WTC11 (cell line): ENCODE results near the gene STARD8. TPM values are rescaled to one million over a fixed set of nuclear protein-coding genes. Genes with fewer than 3 reads are reported as not detected.

Source experiments
- ATAC-seq: fragments of 200-7000 bp; cut with Tn5 transposase; 2 replicates; pipeline ENCODE4 v1.10.0; 2021; ENCODE audit warnings: mild to moderate bottlenecking, moderate library complexity
- CTCF ChIA-PET: fragments of 300-600 bp; sonication (Branson Sonifier 250); formaldehyde crosslinking; loops from one replicate; lab custom pipeline; 2021; ENCODE audit warnings: antibody characterized with exemption; lab: Charles Lee
- POLR2A ChIA-PET: fragments of 350-600 bp; sonication (Branson Sonifier 250); formaldehyde crosslinking; loops from one replicate; lab custom pipeline; 2021; ENCODE audit warnings: antibody characterized with exemption; lab: Charles Lee
- DNase-seq: peaks from one replicate; pipeline ENCODE4 v3.0.0; 2021; ENCODE audit warnings: low spot score
- H3K27ac Mint-ChIP-seq: 2 replicates; pipeline ENCODE4 v1.8.0; 2021; ENCODE audit warnings: mixed read lengths
- H3K27me3 Mint-ChIP-seq: 2 replicates; pipeline ENCODE4 v1.8.0; 2021; ENCODE audit warnings: low read depth, mild to moderate bottlenecking, moderate library complexity, mixed read lengths
- H3K36me3 Mint-ChIP-seq: 2 replicates; pipeline ENCODE4 v1.8.0; 2021; ENCODE audit warnings: mixed read lengths
- H3K4me1 Mint-ChIP-seq: 2 replicates; pipeline ENCODE4 v1.8.0; 2022; ENCODE audit warnings: mixed read lengths
- H3K4me3 Mint-ChIP-seq: 2 replicates; pipeline ENCODE4 v1.8.0; 2021; ENCODE audit warnings: mild to moderate bottlenecking, moderate library complexity, mixed read lengths
- H3K9me3 Mint-ChIP-seq: 2 replicates; pipeline ENCODE4 v1.8.0; 2021; ENCODE audit warnings: mixed read lengths
- ATF1 ChIP-seq: sonication (generic); formaldehyde crosslinking; IDR thresholded peaks from 2 replicates; pipeline ENCODE4 v1.8.1; 2023; ENCODE audit warnings: mild to moderate bottlenecking, moderate library complexity, missing genetic modification reagents
- ATF6 ChIP-seq: sonication (generic); formaldehyde crosslinking; IDR thresholded peaks from 2 replicates; pipeline ENCODE4 v1.8.1; 2023; ENCODE audit warnings: mild to moderate bottlenecking, missing genetic modification reagents
- CREB1 ChIP-seq: sonication (generic); formaldehyde crosslinking; IDR thresholded peaks from 2 replicates; pipeline ENCODE4 v1.8.0; 2023; ENCODE audit warnings: mild to moderate bottlenecking, missing genetic modification reagents
- E2F1 ChIP-seq: sonication (generic); formaldehyde crosslinking; IDR thresholded peaks from 2 replicates; pipeline ENCODE4 v1.8.0; 2022; ENCODE audit warnings: mild to moderate bottlenecking, missing genetic modification reagents
- E2F5 ChIP-seq: sonication (generic); formaldehyde crosslinking; IDR thresholded peaks from 2 replicates; pipeline ENCODE4 v1.8.1; 2022; ENCODE audit warnings: mild to moderate bottlenecking, moderate library complexity, missing genetic modification reagents
- EMX1 ChIP-seq: fragments of 250-450 bp; sonication (Bioruptor Pico); IDR thresholded peaks from 2 replicates; pipeline ENCODE4 v1.8.0; 2021; ENCODE audit warnings: mild to moderate bottlenecking
- FOXJ3 ChIP-seq: sonication (generic); formaldehyde crosslinking; IDR thresholded peaks from 2 replicates; pipeline ENCODE4 v1.9.0; 2021; ENCODE audit warnings: missing genetic modification reagents, mild to moderate bottlenecking, borderline replicate concordance
- HMGA2 ChIP-seq: fragments of 250-450 bp; sonication (Bioruptor Pico); IDR thresholded peaks from 2 replicates; pipeline ENCODE4 v1.4.0; 2021; ENCODE audit warnings: mild to moderate bottlenecking, moderate library complexity
- JAZF1 ChIP-seq: fragments of 250-450 bp; sonication (Bioruptor Pico); IDR thresholded peaks from 2 replicates; pipeline ENCODE4 v1.9.0; 2021; ENCODE audit warnings: moderate library complexity, mild to moderate bottlenecking, inconsistent platforms
- JUN ChIP-seq: sonication (generic); formaldehyde crosslinking; IDR thresholded peaks from 2 replicates; pipeline ENCODE4 v1.8.0; 2023; ENCODE audit warnings: mild to moderate bottlenecking, missing genetic modification reagents
- NR1H2 ChIP-seq: sonication (generic); formaldehyde crosslinking; IDR thresholded peaks from 2 replicates; pipeline ENCODE4 v1.9.0; 2021; ENCODE audit warnings: mild to moderate bottlenecking, moderate library complexity, missing genetic modification reagents
- NR3C1 ChIP-seq: sonication (generic); formaldehyde crosslinking; conservative IDR thresholded peaks from 2 replicates; pipeline ENCODE4 v1.8.1; 2023; ENCODE audit warnings: low read depth, mild to moderate bottlenecking, missing genetic modification reagents
- TP53 ChIP-seq: sonication (generic); formaldehyde crosslinking; IDR thresholded peaks from 2 replicates; pipeline ENCODE4 v1.8.1; 2023; ENCODE audit warnings: mild to moderate bottlenecking, missing genetic modification reagents
- ZMAT4 ChIP-seq: fragments of 250-450 bp; sonication (Bioruptor Pico); IDR thresholded peaks from 2 replicates; pipeline ENCODE4 v1.9.0; 2021; ENCODE audit warnings: mild to moderate bottlenecking
- ZNF121 ChIP-seq: sonication (generic); formaldehyde crosslinking; IDR thresholded peaks from 2 replicates; pipeline ENCODE4 v1.8.0; 2023; ENCODE audit warnings: missing genetic modification reagents
- ZNF232 ChIP-seq: sonication (generic); formaldehyde crosslinking; IDR thresholded peaks from 2 replicates; pipeline ENCODE4 v1.8.0; 2022; ENCODE audit warnings: mild to moderate bottlenecking, missing genetic modification reagents
- ZNF317 ChIP-seq: sonication (generic); formaldehyde crosslinking; IDR thresholded peaks from 2 replicates; pipeline ENCODE4 v1.8.1; 2023; ENCODE audit warnings: low read depth, mild to moderate bottlenecking, moderate library complexity, missing genetic modification reagents, borderline replicate concordance
- ZNF512 ChIP-seq: sonication (generic); formaldehyde crosslinking; IDR thresholded peaks from 2 replicates; pipeline ENCODE4 v1.8.1; 2022; ENCODE audit warnings: missing genetic modification reagents, borderline replicate concordance
- ZSCAN18 ChIP-seq: fragments of 250-450 bp; sonication (Bioruptor Pico); IDR thresholded peaks from 2 replicates; pipeline ENCODE4 v2.1.2; 2022; ENCODE audit warnings: mild to moderate bottlenecking, moderate library complexity
- total RNA-seq: library from RNA; stranded (reverse); gene quantifications from 3 replicates; pipeline ENCODE4 v1.2.3, GENCODE V29; 2021

STARD8 gene
- total RNA-seq, 1 experiment from 2014 or later, result 8.5 TPM

- no peak overlapping the region for H3K4me3 Mint-ChIP-seq
- ATAC-seq (peak; percentile 85), DNase-seq (peak; percentile 30)
- TF ChIP-seq ZMAT4 (CRISPR knock-in tag) (no peak), TP53 (no peak), NR3C1 (CRISPR knock-in tag) (no peak), ZNF512 (CRISPR knock-in tag) (no peak), ZSCAN18 (CRISPR knock-in tag) (no peak), NR1H2 (CRISPR knock-in tag) (no peak)
- H3K4me1 Mint-ChIP-seq, result peaks cover 36% of the 10 kb centered on the region
- H3K36me3 Mint-ChIP-seq, result no peaks in the 10 kb centered on the region
- no peak overlapping the region for H3K27ac Mint-ChIP-seq
- ChIA-PET CTCF (interaction anchor here (0.6 to 1.4 kb wide), 5 partner anchors 16 to 41 kb away, joined by 3 to 8 read pairs (median 3); no protein-coding TSS in a partner anchor), POLR2A (no interaction called here)
- peaks cover 2% of the 10 kb centered on the region; the same call in 1 of the 2 replicates for H3K27me3 Mint-ChIP-seq
- 0 out of 2 replicates have a peak, but pooled peaks cover 3% of the 10 kb centered on the region for H3K9me3 Mint-ChIP-seq
Observed at GRCh38 chrX:68669094-68669860, 21.8 kb downstream of the STARD8 start.

- H3K4me3 Mint-ChIP-seq, result no peak overlapping the region
- peaks cover 2% of the 10 kb centered on the region; the same call in 1 of the 2 replicates for H3K27me3 Mint-ChIP-seq
- CTCF ChIA-PET, result interaction anchor here (0.6 to 1.4 kb wide), 3 partner anchors 16 to 41 kb away, joined by 3 to 8 read pairs (median 3); no protein-coding TSS in a partner anchor
- TF ChIP-seq CREB1 (no peak), EMX1 (CRISPR knock-in tag) (no peak), E2F5 (CRISPR knock-in tag) (no peak), FOXJ3 (CRISPR knock-in tag) (no peak)
- no peak overlapping the region for H3K27ac Mint-ChIP-seq
- H3K36me3 Mint-ChIP-seq, result no peaks in the 10 kb centered on the region
- DNase-seq (no peak), ATAC-seq (no peak)
- H3K4me1 Mint-ChIP-seq, result peaks cover 36% of the 10 kb centered on the region
- H3K9me3 Mint-ChIP-seq, result 0 out of 2 replicates have a peak, but pooled peaks cover 3% of the 10 kb centered on the region
- POLR2A ChIA-PET, result no interaction called here
Observed at GRCh38 chrX:68669871-68670270, 22.4 kb downstream of the STARD8 start.

GRCh38 chrX:68671221-68671620 lies 23.8 kb downstream of the STARD8 start:
- POLR2A ChIA-PET, result no interaction called here
- Mint-ChIP-seq H3K27ac (no peak overlapping the region), H3K4me3 (no peak overlapping the region), H3K36me3 (no peaks in the 10 kb centered on the region), H3K4me1 (peaks cover 42% of the 10 kb centered on the region), H3K27me3 (peaks cover 2% of the 10 kb centered on the region; the same call in 1 of the 2 replicates), H3K9me3 (0 out of 2 replicates have a peak, but pooled peaks cover 3% of the 10 kb centered on the region)
- CTCF ChIA-PET, result interaction anchor here (2.3 kb wide), 1 partner anchor 15 kb away, joined by 7 read pairs; no protein-coding TSS in a partner anchor
- ATAC-seq (no peak), DNase-seq (no peak)
- TF ChIP-seq E2F1 (CRISPR knock-in tag), result no peak
- no peak for TF ChIP-seq NR3C1 (CRISPR knock-in tag)
- TF ChIP-seq ZNF121, result no peak
- TF ChIP-seq ZNF232 (CRISPR knock-in tag), result no peak
- TF ChIP-seq ZNF317, result no peak
- TF ChIP-seq ATF1, result no peak
- no peak for TF ChIP-seq JUN
- TF ChIP-seq CREB1, result no peak
- no peak for TF ChIP-seq JAZF1 (CRISPR knock-in tag)
- TF ChIP-seq ATF6 (CRISPR knock-in tag), result no peak
- no peak for TF ChIP-seq EMX1 (CRISPR knock-in tag)
- no peak for TF ChIP-seq HMGA2
- no peak for TF ChIP-seq ZNF512 (CRISPR knock-in tag)
